Hepatocyte (in vitro differentiated cells): Measurements from ENCODE around the gene SLC22A14. TPM values are rescaled to one million over a fixed set of nuclear protein-coding genes. Genes with fewer than 3 reads are reported as not detected.

Experiments
- DNase-seq: peaks from one replicate; pipeline ENCODE4 v3.0.0-alpha.2; 2016; ENCODE audit warnings: low spot score
- H2AFZ ChIP-seq: fragments of 200-600 bp; sonication (generic); 2 replicates; pipeline ENCODE4 v1.6.0; 2016; ENCODE audit warnings: antibody characterized with exemption, mild to moderate bottlenecking
- H3K27ac ChIP-seq: fragments of 200-600 bp; sonication (generic); 2 replicates; pipeline ENCODE4 v1.5.1; 2016; ENCODE audit warnings: mild to moderate bottlenecking
- H3K27me3 ChIP-seq: fragments of 200-600 bp; sonication (generic); 2 replicates; pipeline ENCODE4 v1.6.1; 2016
- H3K36me3 ChIP-seq: fragments of 200-600 bp; sonication (generic); replicated peaks from 2 replicates; pipeline ENCODE4 v1.5.1; 2016; ENCODE audit warnings: low read depth; ENCODE audit not compliant: insufficient read depth
- H3K4me1 ChIP-seq: fragments of 200-600 bp; sonication (generic); 2 replicates; pipeline ENCODE4 v1.5.1; 2016; ENCODE audit warnings: mild to moderate bottlenecking, moderate library complexity; ENCODE audit not compliant: insufficient read depth
- H3K4me2 ChIP-seq: fragments of 200-600 bp; sonication (generic); 2 replicates; pipeline ENCODE4 v1.6.0; 2016
- H3K4me3 ChIP-seq: fragments of 200-600 bp; sonication (generic); 2 replicates; pipeline ENCODE4 v1.5.1; 2016; ENCODE audit warnings: mild to moderate bottlenecking
- H3K79me2 ChIP-seq: fragments of 200-600 bp; sonication (generic); 2 replicates; pipeline ENCODE4 v1.6.0; 2017; ENCODE audit warnings: mild to moderate bottlenecking
- H3K9me2 ChIP-seq: fragments of 200-600 bp; sonication (generic); replicated peaks from 2 replicates; pipeline ENCODE4 v1.6.0; 2017; ENCODE audit warnings: mild to moderate bottlenecking; ENCODE audit not compliant: insufficient read depth
- H3K9me3 ChIP-seq: fragments of 200-600 bp; sonication (generic); 2 replicates; pipeline ENCODE4 v1.5.1; 2016; ENCODE audit warnings: low read depth, mild to moderate bottlenecking
- H4K20me1 ChIP-seq: fragments of 200-600 bp; sonication (generic); 2 replicates; pipeline ENCODE4 v1.6.0; 2016; ENCODE audit warnings: mild to moderate bottlenecking; ENCODE audit not compliant: insufficient read depth, poor library complexity, severe bottlenecking
- CTCF ChIP-seq: fragments of 200-600 bp; sonication (generic); IDR thresholded peaks from 2 replicates; pipeline ENCODE4 v1.5.1; 2016; ENCODE audit warnings: antibody characterized with exemption, mild to moderate bottlenecking; ENCODE audit not compliant: poor library complexity
- EZH2 ChIP-seq: fragments of 200-600 bp; sonication (generic); IDR thresholded peaks from 2 replicates; pipeline ENCODE4 v1.6.1; 2016; ENCODE audit warnings: antibody characterized with exemption, mild to moderate bottlenecking, borderline replicate concordance
- EZH2phosphoT487 ChIP-seq: fragments of 200-600 bp; sonication (generic); IDR thresholded peaks from one replicate; pipeline ENCODE4 v1.6.1; 2018; ENCODE audit warnings: antibody characterized with exemption, mild to moderate bottlenecking, low read depth, moderate library complexity; ENCODE audit not compliant: unreplicated experiment, severe bottlenecking
- WGBS: methylation state at CpG from one replicate; pipeline ENCODE4 v1.1.6; 2016; ENCODE audit warnings: low lambda C conversion rate; ENCODE audit errors: missing lambda C conversion rate; 5-methylcytosine and 5-hydroxymethylcytosine counted together
- polyA plus RNA-seq: library from polyadenylated mRNA; unstranded; fragments of >200 nt; fragmentation: Nextera tagmentation; extraction: Ambion mirVana; gene quantifications from 2 replicates; pipeline ENCODE4 v1.2.1, GENCODE V29; 2016
- total RNA-seq: library from RNA; depleted of rRNA; stranded (reverse); fragments of >200 nt; gene quantifications from 2 replicates; pipeline ENCODE4 v1.2.3, GENCODE V29; 2014

Gene SLC22A14
- total and polyA plus RNA-seq, 2 experiments from 2014 or later = 0.57 to 0.64 TPM

- Histone ChIP-seq H4K20me1 (no peaks in the 10 kb centered on the region), H3K4me2 (no peak overlapping the region), H2AFZ (no peak overlapping the region), H3K4me1 (no peaks in the 10 kb centered on the region), H3K9me3 (no peaks in the 10 kb centered on the region), H3K36me3 (no peaks in the 10 kb centered on the region), H3K9me2 (no peaks in the 10 kb centered on the region), H3K4me3 (no peak overlapping the region), H3K79me2 (no peaks in the 10 kb centered on the region), H3K27ac (no peak overlapping the region), H3K27me3 (no peaks in the 10 kb centered on the region)
- TF ChIP-seq EZH2phosphoT487 = no peak
- no peak for TF ChIP-seq EZH2
- no peak for TF ChIP-seq CTCF
- no peak for DNase-seq
- WGBS = 90% methylated on average over 2 of the region's 2 CpGs
Observed at GRCh38 chr3:38267662-38268061, 14.4 kb upstream of the SLC22A14 start.

GRCh38 chr3:38268087-38268486 is 14.0 kb upstream of the SLC22A14 start:
- WGBS = 84% methylated on average over 5 of the region's 5 CpGs
- TF ChIP-seq CTCF (no peak), EZH2 (no peak), EZH2phosphoT487 (no peak)
- DNase-seq = no peak
- Histone ChIP-seq H3K4me2 (no peak overlapping the region), H4K20me1 (no peaks in the 10 kb centered on the region), H3K27ac (no peak overlapping the region), H3K79me2 (no peaks in the 10 kb centered on the region), H3K4me3 (no peak overlapping the region), H3K9me3 (no peaks in the 10 kb centered on the region), H3K9me2 (no peaks in the 10 kb centered on the region), H2AFZ (no peak overlapping the region), H3K27me3 (no peaks in the 10 kb centered on the region), H3K4me1 (no peaks in the 10 kb centered on the region), H3K36me3 (no peaks in the 10 kb centered on the region)

GRCh38 chr3:38268522-38268921 is 13.6 kb upstream of the SLC22A14 start:
- Histone ChIP-seq H3K27ac (no peak overlapping the region), H3K4me3 (no peak overlapping the region), H4K20me1 (no peaks in the 10 kb centered on the region), H3K9me3 (no peaks in the 10 kb centered on the region), H3K79me2 (no peaks in the 10 kb centered on the region), H3K4me1 (no peaks in the 10 kb centered on the region), H2AFZ (no peak overlapping the region), H3K27me3 (no peaks in the 10 kb centered on the region), H3K4me2 (no peak overlapping the region), H3K36me3 (no peaks in the 10 kb centered on the region), H3K9me2 (no peaks in the 10 kb centered on the region)
- TF ChIP-seq CTCF (no peak), EZH2 (no peak), EZH2phosphoT487 (no peak)
- DNase-seq = no peak
- WGBS = 86% methylated on average over 1 of the region's 1 CpG

- H3K4me1 ChIP-seq = no peaks in the 10 kb centered on the region
- H3K9me3 ChIP-seq = no peaks in the 10 kb centered on the region
- H3K27me3 ChIP-seq = no peaks in the 10 kb centered on the region
- 69% methylated on average over 3 of the region's 3 CpGs for WGBS
- DNase-seq = no peak
- H3K4me2 ChIP-seq = no peak overlapping the region
- H2AFZ ChIP-seq = no peak overlapping the region
- TF ChIP-seq CTCF = no peak
- TF ChIP-seq EZH2phosphoT487 = no peak
- no peaks in the 10 kb centered on the region for H3K36me3 ChIP-seq
- H3K79me2 ChIP-seq = no peaks in the 10 kb centered on the region
- H4K20me1 ChIP-seq = no peaks in the 10 kb centered on the region
- no peak overlapping the region for H3K4me3 ChIP-seq
- H3K27ac ChIP-seq = no peak overlapping the region
- H3K9me2 ChIP-seq = no peaks in the 10 kb centered on the region
Observed at GRCh38 chr3:38270606-38271005, 11.5 kb upstream of the SLC22A14 start.
